DMS 273 treated with DMSO at 0.1 percent for 48 hours (cell line): ENCODE measurements around the gene BCAS4.
"Not testable (repeated sequence)": the region's sequence is repeated elsewhere in the genome, so short reads cannot be mapped to it uniquely, and the experiment has no call there.

Experiments used
- DNase-seq: peaks from one replicate; lab custom pipeline; 2025; lab: John Stamatoyannopoulos, UW

The BCAS4 gene

GRCh38 chr20:50799176-50799889 lies 4.5 kb downstream of the BCAS4 start:
- DNase-seq: no peak

- DNase-seq: no peak
These were observed 5.2 kb downstream of the BCAS4 start for GRCh38 chr20:50799890-50800550.

GRCh38 chr20:50800986-50801746 lies 6.3 kb downstream of the BCAS4 start:
- DNase-seq: not testable (repeated sequence)

GRCh38 chr20:50801747-50802125 lies 6.9 kb downstream of the BCAS4 start:
- no peak for DNase-seq

- DNase-seq: no peak
These were observed 7.4 kb downstream of the BCAS4 start for GRCh38 chr20:50802289-50802688.

GRCh38 chr20:50804437-50805348 lies 9.8 kb downstream of the BCAS4 start:
- DNase-seq: no peak

GRCh38 chr20:50805349-50805684 lies 10.5 kb downstream of the BCAS4 start:
- DNase-seq: no peak

- no peak for DNase-seq
These were observed 11.4 kb downstream of the BCAS4 start for GRCh38 chr20:50806126-50806768.

GRCh38 chr20:50810063-50810462 lies 15.2 kb downstream of the BCAS4 start:
- DNase-seq: no peak

- DNase-seq: no peak
These were observed 16.0 kb downstream of the BCAS4 start for GRCh38 chr20:50810842-50811241.

- no peak for DNase-seq
These were observed 18.3 kb downstream of the BCAS4 start for GRCh38 chr20:50813101-50813643.

GRCh38 chr20:50813801-50814200 lies 18.9 kb downstream of the BCAS4 start:
- no peak for DNase-seq

GRCh38 chr20:50814438-50815161 lies 19.7 kb downstream of the BCAS4 start:
- no peak for DNase-seq

- no peak for DNase-seq
These were observed 20.5 kb downstream of the BCAS4 start for GRCh38 chr20:50815162-50815989.

- no peak for DNase-seq
These were observed 22.9 kb downstream of the BCAS4 start for GRCh38 chr20:50817776-50818172.

- DNase-seq: no peak
These were observed 24.5 kb downstream of the BCAS4 start for GRCh38 chr20:50819349-50819748.

- no peak for DNase-seq
These were observed 25.8 kb downstream of the BCAS4 start for GRCh38 chr20:50820515-50821256.

GRCh38 chr20:50821257-50821921 lies 26.5 kb downstream of the BCAS4 start:
- no peak for DNase-seq
